Mesenchymal stem cell (in vitro differentiated cells and primary cell): ENCODE data around the gene LENG1.

Experiments
- DNase-seq: peaks from one replicate; pipeline ENCODE4 v3.0.0-alpha.2; 2013
- H2AFZ ChIP-seq: one replicate; pipeline ENCODE4 v1.6.1; 2013; ENCODE audit warnings: low read depth, mild to moderate bottlenecking, control low read depth, inconsistent platforms, low read length, moderate library complexity
- H2AK5ac ChIP-seq: 2 replicates; pipeline ENCODE4 v1.6.1; 2013; ENCODE audit warnings: low read length, moderate library complexity, mild to moderate bottlenecking, inconsistent platforms; ENCODE audit not compliant: severe bottlenecking
- H2BK120ac ChIP-seq: one replicate; pipeline ENCODE4 v1.6.1; 2013; ENCODE audit warnings: low read depth, mild to moderate bottlenecking, inconsistent platforms, low read length, moderate library complexity
- H2BK12ac ChIP-seq, 2 experiments: one replicate each; pipeline ENCODE4 v1.6.1; 2013; ENCODE audit warnings: inconsistent platforms in 2 of 2, low read length in 2 of 2, mild to moderate bottlenecking in 2 of 2, moderate library complexity in 2 of 2, control low read depth in 1 of 2
- H2BK15ac ChIP-seq: one replicate; pipeline ENCODE4 v1.6.1; 2013; ENCODE audit warnings: mild to moderate bottlenecking, low read depth, inconsistent platforms; ENCODE audit not compliant: poor library complexity, severe bottlenecking
- H2BK5ac ChIP-seq: 2 replicates; pipeline ENCODE4 v1.6.1; 2013; ENCODE audit warnings: low read depth, mild to moderate bottlenecking, low read length, control low read depth, inconsistent platforms; ENCODE audit not compliant: poor library complexity, severe bottlenecking
- H3K14ac ChIP-seq, 2 experiments: one replicate each; pipeline ENCODE4 v1.6.1; 2013; ENCODE audit warnings: inconsistent platforms in 2 of 2, low read length in 2 of 2, control low read depth in 1 of 2, mild to moderate bottlenecking in 1 of 2, moderate library complexity in 1 of 2
- H3K18ac ChIP-seq, 2 experiments: one replicate each; pipeline ENCODE4 v1.6.1; 2013; ENCODE audit warnings: inconsistent platforms in 2 of 2, low read length in 2 of 2, control low read depth in 1 of 2, low read depth in 1 of 2, mild to moderate bottlenecking in 1 of 2
- H3K23ac ChIP-seq, 2 experiments: one replicate each; pipeline ENCODE4 v1.6.1; 2013; ENCODE audit warnings: inconsistent platforms in 2 of 2, low read length in 2 of 2, mild to moderate bottlenecking in 2 of 2, moderate library complexity in 2 of 2, control low read depth in 1 of 2
- H3K27ac ChIP-seq: 2 replicates; pipeline ENCODE4 v1.5.1; 2013; ENCODE audit warnings: mild to moderate bottlenecking, moderate library complexity, low read length, control low read depth, inconsistent platforms; ENCODE audit not compliant: poor library complexity, severe bottlenecking
- H3K27me3 ChIP-seq, 2 experiments: 2 replicates each; pipeline versions ENCODE4 v1.6.1 to v1.7.0; 2013; ENCODE audit warnings: low read length in 2 of 2, mild to moderate bottlenecking in 2 of 2, moderate library complexity in 2 of 2, control low read depth in 1 of 2, inconsistent platforms in 1 of 2; ENCODE audit not compliant: control insufficient read depth in 1 of 2, insufficient read depth in 1 of 2
- H3K36me3 ChIP-seq, 2 experiments: 2 replicates each; pipeline versions ENCODE4 v1.6.1 to v1.7.0; 2013; ENCODE audit warnings: low read length in 2 of 2, control low read depth in 1 of 2, inconsistent platforms in 1 of 2, low read depth in 1 of 2, mild to moderate bottlenecking in 1 of 2; ENCODE audit not compliant: insufficient read depth in 2 of 2, control insufficient read depth in 1 of 2
- H3K4ac ChIP-seq, 2 experiments: one replicate each; pipeline ENCODE4 v1.6.1; 2013; ENCODE audit warnings: inconsistent platforms in 2 of 2, low read length in 2 of 2, mild to moderate bottlenecking in 2 of 2, moderate library complexity in 2 of 2, control low read depth in 1 of 2, low read depth in 1 of 2
- H3K4me1 ChIP-seq: 2 replicates; pipeline ENCODE4 v1.6.1; 2013; ENCODE audit warnings: low read depth, low read length, control low read depth; ENCODE audit not compliant: control insufficient read depth, insufficient read depth
- H3K4me2 ChIP-seq: 2 replicates; pipeline ENCODE4 v1.6.1; 2013; ENCODE audit warnings: low read length, mild to moderate bottlenecking, inconsistent platforms; ENCODE audit not compliant: poor library complexity, severe bottlenecking
- H3K4me3 ChIP-seq, 2 experiments: 2 replicates each; pipeline versions ENCODE4 v1.5.1 to v1.7.0; 2013; ENCODE audit warnings: low read length in 2 of 2, mild to moderate bottlenecking in 2 of 2, control low read depth in 1 of 2, low read depth in 1 of 2; ENCODE audit not compliant: insufficient read depth in 1 of 2
- H3K79me1 ChIP-seq: replicated peaks from 2 replicates; pipeline ENCODE4 v1.6.1; 2013; ENCODE audit warnings: mild to moderate bottlenecking, control low read depth, low read length, inconsistent platforms; ENCODE audit not compliant: poor library complexity, severe bottlenecking
- H3K9ac ChIP-seq: 2 replicates; pipeline ENCODE4 v1.7.0; 2013; ENCODE audit warnings: mild to moderate bottlenecking, low read length, moderate library complexity
- H3K9me3 ChIP-seq: 2 replicates; pipeline ENCODE4 v1.7.0; 2013; ENCODE audit warnings: mild to moderate bottlenecking, low read length; ENCODE audit not compliant: control insufficient read depth
- H4K8ac ChIP-seq: one replicate; pipeline ENCODE4 v1.6.1; 2013; ENCODE audit warnings: inconsistent platforms, mild to moderate bottlenecking, low read length, moderate library complexity
- H4K91ac ChIP-seq: one replicate; pipeline ENCODE4 v1.6.1; 2013; ENCODE audit warnings: mild to moderate bottlenecking, low read length, inconsistent platforms
- WGBS: methylation state at CpG from one replicate; pipeline ENCODE4 v1.1.7; 2013; ENCODE audit warnings: mixed read lengths; 5-methylcytosine and 5-hydroxymethylcytosine counted together

LENG1 gene

GRCh38 chr19:54128796-54129616 is 30.5 kb downstream of the LENG1 start:
- H3K4ac ChIP-seq, result no peak overlapping the region
- no peak overlapping the region for H2BK120ac ChIP-seq
- no peak overlapping the region for H3K4me3 ChIP-seq
- no peak overlapping the region for H3K9ac ChIP-seq
- no peak overlapping the region for H2BK12ac ChIP-seq
- H3K36me3 ChIP-seq, result peaks cover 64 to 78% of the 10 kb centered on the region in 2 experiments
- no peak overlapping the region for H4K8ac ChIP-seq
- no peak overlapping the region for H2BK15ac ChIP-seq
- H3K27ac ChIP-seq, result no peak overlapping the region
- H2BK5ac ChIP-seq, result no peak overlapping the region
- no peak overlapping the region for H3K4me2 ChIP-seq
- WGBS, result 98% methylated on average over 41 of the region's 41 CpGs
- no peak overlapping the region for H4K91ac ChIP-seq
- H3K27me3 ChIP-seq, result no peaks in the 10 kb centered on the region
- H2AK5ac ChIP-seq, result no peak overlapping the region
- no peak overlapping the region for H3K18ac ChIP-seq
- peaks cover 2% of the 10 kb centered on the region for H3K79me1 ChIP-seq
- no peak overlapping the region for H3K14ac ChIP-seq
- DNase-seq, result no peak
- H3K9me3 ChIP-seq, result no peaks in the 10 kb centered on the region
- H3K4me1 ChIP-seq, result no peaks in the 10 kb centered on the region
- no peak overlapping the region for H3K23ac ChIP-seq
- H2AFZ ChIP-seq, result no peak overlapping the region

- DNase-seq, result no peak
- Histone ChIP-seq H2BK5ac (no peak overlapping the region), H3K14ac (no peak overlapping the region), H3K4me1 (no peaks in the 10 kb centered on the region), H3K27me3 (no peaks in the 10 kb centered on the region), H2BK120ac (no peak overlapping the region), H3K4me3 (no peak overlapping the region), H2BK15ac (no peak overlapping the region), H3K4me2 (no peak overlapping the region), H2BK12ac (no peak overlapping the region), H3K9me3 (no peaks in the 10 kb centered on the region), H3K23ac (no peak overlapping the region), H3K79me1 (peaks cover 2% of the 10 kb centered on the region), H4K91ac (no peak overlapping the region), H2AFZ (no peak overlapping the region), H3K4ac (no peak overlapping the region), H3K18ac (no peak overlapping the region), H3K27ac (no peak overlapping the region), H3K36me3 (peaks cover 70 to 84% of the 10 kb centered on the region in 2 experiments), H2AK5ac (no peak overlapping the region), H4K8ac (no peak overlapping the region), H3K9ac (no peak overlapping the region)
- 97% methylated on average over 20 of the region's 20 CpGs for WGBS
These were observed 31.1 kb downstream of the LENG1 start for GRCh38 chr19:54128441-54128725.

- no peak overlapping the region for H2BK5ac ChIP-seq
- no peak overlapping the region for H3K4ac ChIP-seq
- H2BK120ac ChIP-seq, result no peak overlapping the region
These were observed 31.7 kb downstream of the LENG1 start for GRCh38 chr19:54127688-54128440.

GRCh38 chr19:54125713-54126112 is 33.8 kb downstream of the LENG1 start:
- no peak for DNase-seq
- Histone ChIP-seq H2AK5ac (no peak overlapping the region), H3K4me3 (no peak overlapping the region), H2AFZ (no peak overlapping the region), H3K36me3 (peaks cover 81 to 96% of the 10 kb centered on the region in 2 experiments), H3K9me3 (no peaks in the 10 kb centered on the region), H3K27me3 (no peaks in the 10 kb centered on the region), H3K9ac (no peak overlapping the region), H2BK15ac (no peak overlapping the region), H2BK12ac (no peak overlapping the region), H3K4me2 (no peak overlapping the region), H4K8ac (no peak overlapping the region), H3K18ac (no peak overlapping the region), H3K14ac (no peak overlapping the region), H3K4me1 (no peaks in the 10 kb centered on the region), H3K23ac (no peak overlapping the region), H3K4ac (no peak overlapping the region), H2BK120ac (no peak overlapping the region), H3K79me1 (peaks cover 12% of the 10 kb centered on the region), H4K91ac (no peak overlapping the region), H3K27ac (no peak overlapping the region), H2BK5ac (no peak overlapping the region)
- 96% methylated on average over 9 of the region's 9 CpGs for WGBS

More at GRCh38 chr19:54127688-54128440, 31.7 kb downstream of the LENG1 start:
- no peak overlapping the region for H3K23ac ChIP-seq
- H3K4me1 ChIP-seq, result no peaks in the 10 kb centered on the region
- no peak overlapping the region for H2BK15ac ChIP-seq
- H2AFZ ChIP-seq, result no peak overlapping the region
- no peaks in the 10 kb centered on the region for H3K9me3 ChIP-seq
- no peaks in the 10 kb centered on the region for H3K27me3 ChIP-seq
- H3K36me3 ChIP-seq, result peaks cover 75 to 87% of the 10 kb centered on the region in 2 experiments
- H3K4me3 ChIP-seq, result no peak overlapping the region
- H2BK12ac ChIP-seq, result no peak overlapping the region
- no peak overlapping the region for H3K9ac ChIP-seq
- peaks cover 6% of the 10 kb centered on the region for H3K79me1 ChIP-seq
- H3K4me2 ChIP-seq, result no peak overlapping the region
- 94% methylated on average over 37 of the region's 44 CpGs for WGBS
- no peak overlapping the region for H3K27ac ChIP-seq
- DNase-seq, result no peak
- no peak overlapping the region for H4K8ac ChIP-seq
- H3K18ac ChIP-seq, result no peak overlapping the region
- no peak overlapping the region for H4K91ac ChIP-seq
- no peak overlapping the region for H2AK5ac ChIP-seq
- no peak overlapping the region for H3K14ac ChIP-seq
